Measurements from ENCODE around the gene FLNB. TPM values are rescaled to one million over a fixed set of nuclear protein-coding genes. Genes with fewer than 3 reads are reported as not detected.

FLNB gene
- total and polyA plus RNA-seq, 9 of the 15 experiments (the other 6 are each of a cell fraction or from before 2014, with no cell fraction given), result 9.4 to 48.1 (median 25.6) TPM

- TF ChIP-seq, protein P1, sequence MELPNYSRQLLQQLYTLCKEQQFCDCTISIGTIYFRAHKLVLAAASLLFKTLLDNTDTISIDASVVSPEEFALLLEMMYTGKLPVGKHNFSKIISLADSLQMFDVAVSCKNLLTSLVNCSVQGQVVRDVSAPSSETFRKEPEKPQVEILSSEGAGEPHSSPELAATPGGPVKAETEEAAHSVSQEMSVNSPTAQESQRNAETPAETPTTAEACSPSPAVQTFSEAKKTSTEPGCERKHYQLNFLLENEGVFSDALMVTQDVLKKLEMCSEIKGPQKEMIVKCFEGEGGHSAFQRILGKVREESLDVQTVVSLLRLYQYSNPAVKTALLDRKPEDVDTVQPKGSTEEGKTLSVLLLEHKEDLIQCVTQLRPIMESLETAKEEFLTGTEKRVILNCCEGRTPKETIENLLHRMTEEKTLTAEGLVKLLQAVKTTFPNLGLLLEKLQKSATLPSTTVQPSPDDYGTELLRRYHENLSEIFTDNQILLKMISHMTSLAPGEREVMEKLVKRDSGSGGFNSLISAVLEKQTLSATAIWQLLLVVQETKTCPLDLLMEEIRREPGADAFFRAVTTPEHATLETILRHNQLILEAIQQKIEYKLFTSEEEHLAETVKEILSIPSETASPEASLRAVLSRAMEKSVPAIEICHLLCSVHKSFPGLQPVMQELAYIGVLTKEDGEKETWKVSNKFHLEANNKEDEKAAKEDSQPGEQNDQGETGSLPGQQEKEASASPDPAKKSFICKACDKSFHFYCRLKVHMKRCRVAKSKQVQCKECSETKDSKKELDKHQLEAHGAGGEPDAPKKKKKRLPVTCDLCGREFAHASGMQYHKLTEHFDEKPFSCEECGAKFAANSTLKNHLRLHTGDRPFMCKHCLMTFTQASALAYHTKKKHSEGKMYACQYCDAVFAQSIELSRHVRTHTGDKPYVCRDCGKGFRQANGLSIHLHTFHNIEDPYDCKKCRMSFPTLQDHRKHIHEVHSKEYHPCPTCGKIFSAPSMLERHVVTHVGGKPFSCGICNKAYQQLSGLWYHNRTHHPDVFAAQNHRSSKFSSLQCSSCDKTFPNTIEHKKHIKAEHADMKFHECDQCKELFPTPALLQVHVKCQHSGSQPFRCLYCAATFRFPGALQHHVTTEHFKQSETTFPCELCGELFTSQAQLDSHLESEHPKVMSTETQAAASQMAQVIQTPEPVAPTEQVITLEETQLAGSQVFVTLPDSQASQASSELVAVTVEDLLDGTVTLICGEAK (IDR thresholded peaks at IDR 0.05), result no peak
- TF ChIP-seq, protein P1 (CRISPR knock-in tag; IDR thresholded peaks at IDR 0.05), result no peak
- TF ChIP-seq ZNF589 (CRISPR knock-in tag; IDR thresholded peaks at IDR 0.05; ENCODE audit: low read depth) (peak; percentile 34; the same call in 1 of the 2 replicates), ID3 (CRISPR knock-in tag; IDR thresholded peaks at IDR 0.05) (no peak), ID3 (tag; IDR thresholded peaks at IDR 0.05) (no peak), TEAD1 (CRISPR knock-in tag; IDR thresholded peaks at IDR 0.05) (0 out of 4 replicates have a peak, but pooled peaks of 1 of the 2 experiments have one; percentile 29), ZEB2 (IDR thresholded peaks at IDR 0.05) (peak; percentile 64; the same call in 1 of the 2 replicates), SMARCE1 (IDR thresholded peaks at IDR 0.05) (peak; percentile 47; the same call in 1 of the 2 replicates), MECOM (CRISPR knock-in tag; IDR thresholded peaks at IDR 0.05) (0 out of 2 replicates have a peak, but pooled peaks have one; percentile 41), LARP7 (IDR thresholded peaks at IDR 0.05) (no peak), ADNP (tag; IDR thresholded peaks at IDR 0.05) (no peak), SMARCA4 (IDR thresholded peaks at IDR 0.05) (peak; percentile 64; the same call in 1 of the 2 replicates)
Observed at GRCh38 chr3:57974796-57975388, 33.3 kb upstream of the FLNB start (continued).

Measured in K562 (cell line).